Medulla oblongata (tissue), 1 donor: ENCODE data around the gene RIN3.

ENCODE experiments used
- DNase-seq: peaks from one replicate; pipeline ENCODE4 v3.0.0-alpha.2; 2015; ENCODE audit errors: extremely low spot score

The RIN3 gene

GRCh38 chr14:92688434-92689375 lies 175.1 kb downstream of the RIN3 start:
- DNase-seq: no peak

GRCh38 chr14:92690171-92691011 lies 176.8 kb downstream of the RIN3 start:
- no peak for DNase-seq

GRCh38 chr14:92692822-92693226 lies 179.2 kb downstream of the RIN3 start:
- DNase-seq: peak; percentile 40

- no peak for DNase-seq
These were observed 180.6 kb downstream of the RIN3 start for GRCh38 chr14:92693998-92694795.

- DNase-seq: no peak
These were observed 181.2 kb downstream of the RIN3 start for GRCh38 chr14:92694807-92695206.

GRCh38 chr14:92695562-92695961 lies 182.0 kb downstream of the RIN3 start:
- no peak for DNase-seq

GRCh38 chr14:92696366-92696765 lies 182.8 kb downstream of the RIN3 start:
- no peak for DNase-seq

GRCh38 chr14:92698393-92698792 lies 184.8 kb downstream of the RIN3 start:
- DNase-seq: no peak

- no peak for DNase-seq
These were observed 188.2 kb downstream of the RIN3 start for GRCh38 chr14:92701826-92702225.

- peak; percentile 28 for DNase-seq
These were observed 188.9 kb downstream of the RIN3 start for GRCh38 chr14:92702441-92702918.

GRCh38 chr14:92703516-92703915 lies 189.9 kb downstream of the RIN3 start:
- DNase-seq: no peak

- DNase-seq: peak; percentile 80
These were observed 190.6 kb downstream of the RIN3 start for GRCh38 chr14:92704036-92704804.

- no peak for DNase-seq
These were observed 191.2 kb downstream of the RIN3 start for GRCh38 chr14:92704821-92705220.

- DNase-seq: no peak
These were observed 192.8 kb downstream of the RIN3 start for GRCh38 chr14:92706386-92706785.

- no peak for DNase-seq
These were observed 195.9 kb downstream of the RIN3 start for GRCh38 chr14:92709340-92710000.

GRCh38 chr14:92710001-92710341 lies 196.4 kb downstream of the RIN3 start:
- DNase-seq: no peak

- no peak for DNase-seq
These were observed 198.5 kb downstream of the RIN3 start for GRCh38 chr14:92711976-92712653.

GRCh38 chr14:92712654-92713051 lies 199.1 kb downstream of the RIN3 start:
- DNase-seq: no peak

GRCh38 chr14:92714739-92715307 lies 201.2 kb downstream of the RIN3 start:
- peak; percentile 67 for DNase-seq
